NCI-H2227 (cell line): Measurements from ENCODE around the gene STAT5B.
"Not testable (repeated sequence)": the region's sequence is repeated elsewhere in the genome, so short reads cannot be mapped to it uniquely, and the experiment has no call there.

ENCODE experiments used
- DNase-seq: peaks from one replicate; lab custom pipeline; 2025; ENCODE audit not compliant: unreplicated experiment; lab: John Stamatoyannopoulos, UW

Gene STAT5B

DNA sequence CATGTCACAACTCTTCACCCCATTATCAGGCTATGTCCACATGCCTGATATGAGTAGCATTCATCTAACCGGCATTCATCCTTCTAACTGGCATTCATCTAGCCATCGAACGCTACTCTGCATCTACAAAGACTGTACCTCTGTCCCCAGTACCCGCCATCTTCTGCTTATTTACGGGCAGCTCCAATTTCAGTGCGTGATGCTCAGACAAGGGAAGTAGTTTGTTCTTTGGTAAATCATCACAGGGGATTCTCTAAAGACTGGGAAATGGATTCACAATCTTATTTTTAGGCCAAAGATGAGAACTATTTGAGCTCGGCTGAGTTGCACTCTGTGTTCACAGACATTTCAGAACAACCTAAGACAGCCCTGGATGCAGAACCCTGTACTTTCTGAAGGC, 39.4 kb downstream of the STAT5B start:
- DNase-seq: no peak

DNA sequence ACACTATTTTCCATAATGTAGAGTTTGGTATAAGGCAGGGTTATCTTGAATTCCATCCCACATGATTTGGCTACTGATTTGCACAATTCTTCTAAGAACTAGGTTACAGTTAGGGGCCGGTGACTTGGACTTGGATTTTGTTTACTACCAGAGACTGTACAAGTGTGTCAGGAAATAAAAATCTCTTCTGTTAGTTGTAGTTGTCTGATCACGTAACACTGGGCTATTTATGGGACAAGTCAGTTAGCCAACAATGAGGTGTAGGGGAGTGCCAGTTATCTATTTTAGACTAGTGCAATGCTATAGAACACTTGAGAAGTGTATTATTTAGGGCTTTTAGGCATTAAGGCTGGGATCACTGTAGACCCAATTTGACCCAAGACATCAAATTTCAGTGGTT, 42.2 kb downstream of the STAT5B start:
- DNase-seq: no peak

DNA sequence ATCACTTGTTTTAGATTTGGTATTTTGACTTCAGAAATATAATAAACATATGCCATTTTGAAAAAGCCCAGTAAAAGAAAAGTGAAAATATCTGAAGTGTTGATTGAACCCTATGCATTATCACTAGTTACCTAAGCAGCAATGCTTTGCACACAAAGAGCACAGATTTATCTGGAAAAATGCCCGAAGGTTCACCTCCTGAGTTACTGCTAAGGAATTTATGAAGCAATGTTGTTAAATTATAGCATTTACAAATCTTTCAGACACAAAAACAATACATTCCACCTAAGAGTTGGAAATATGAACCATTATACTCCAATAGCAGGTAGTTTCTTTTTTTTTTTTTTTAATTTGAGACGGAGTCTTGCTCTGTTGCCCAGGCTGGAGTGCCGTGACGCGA, 43.0 kb downstream of the STAT5B start:
- no peak for DNase-seq

DNA sequence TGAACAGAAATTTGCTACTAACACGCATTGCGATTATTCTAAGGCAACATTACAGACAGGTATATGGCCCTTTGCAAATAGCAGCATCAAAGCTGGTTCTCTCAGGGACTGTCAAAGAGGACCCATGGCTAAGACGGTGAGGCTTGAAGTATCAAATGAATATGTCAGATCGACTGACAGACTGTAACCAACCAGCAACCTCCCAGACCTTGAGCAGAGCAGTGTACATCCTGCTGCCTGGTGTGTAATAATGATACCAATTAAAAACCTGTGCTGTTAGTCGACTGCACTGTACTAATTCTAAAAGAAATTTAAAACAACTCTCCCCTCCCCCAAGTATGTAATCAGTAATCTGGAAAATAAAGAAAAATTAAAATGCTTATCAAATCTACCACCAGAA, 46.0 kb downstream of the STAT5B start:
- no peak for DNase-seq

DNA sequence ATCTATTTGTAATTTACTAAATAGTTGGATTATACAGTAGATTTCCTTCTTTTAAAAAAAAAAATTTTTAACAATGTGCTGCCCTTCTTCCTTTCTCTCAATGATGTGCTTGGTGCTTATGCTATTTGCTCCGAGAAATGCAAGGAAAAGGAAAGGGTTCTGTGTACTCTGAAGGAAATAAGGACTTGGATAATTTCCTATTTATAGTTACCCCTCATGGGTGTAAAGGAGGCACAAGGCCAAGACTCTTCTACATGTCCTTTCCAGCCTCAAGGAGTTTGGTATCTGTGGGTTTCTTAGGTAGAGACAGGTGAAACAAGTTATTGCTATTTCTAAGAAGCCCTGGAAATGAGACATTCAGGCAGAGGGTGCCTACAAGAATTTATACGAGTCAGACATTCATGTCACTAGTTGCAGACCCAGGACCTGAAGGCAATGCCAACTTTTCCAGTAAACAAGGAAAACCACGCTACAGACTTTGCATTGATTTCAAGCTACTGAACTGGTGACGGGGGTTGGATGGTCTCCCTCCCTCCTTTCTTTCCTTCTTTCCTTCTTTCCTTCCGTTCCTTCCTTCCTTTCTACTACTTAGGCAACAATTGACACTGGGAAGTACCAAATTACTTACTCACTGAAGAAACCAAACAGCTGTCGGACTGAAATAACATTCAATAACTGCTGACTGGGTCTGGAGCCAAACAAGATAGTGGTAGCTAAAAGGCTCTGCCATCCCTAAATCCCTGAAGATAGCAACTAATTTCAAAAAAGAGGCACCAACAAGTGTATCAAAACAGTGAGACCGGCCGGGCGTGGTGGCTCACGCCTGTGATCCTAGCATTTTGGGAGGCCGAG, 48.1 kb downstream of the STAT5B start:
- DNase-seq: no peak

DNA sequence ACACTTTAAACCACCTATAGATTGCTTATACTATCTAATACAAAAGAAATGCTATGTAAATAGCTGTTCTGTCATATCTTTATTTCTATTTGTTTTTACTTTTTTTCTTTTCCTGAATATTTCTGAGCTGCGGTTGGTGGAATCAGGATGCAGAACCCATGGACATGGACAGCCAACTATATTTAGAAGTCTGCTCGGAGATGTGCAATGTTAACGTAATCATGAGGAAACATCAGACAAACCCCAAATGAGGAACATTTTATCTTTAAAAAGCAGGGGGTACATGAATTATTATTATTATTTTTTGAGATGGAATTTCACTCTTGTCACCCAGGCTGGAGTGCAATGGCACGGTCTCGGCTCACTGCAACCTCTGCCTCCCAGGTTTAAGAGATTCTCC, 50.5 kb downstream of the STAT5B start:
- no peak for DNase-seq

DNA sequence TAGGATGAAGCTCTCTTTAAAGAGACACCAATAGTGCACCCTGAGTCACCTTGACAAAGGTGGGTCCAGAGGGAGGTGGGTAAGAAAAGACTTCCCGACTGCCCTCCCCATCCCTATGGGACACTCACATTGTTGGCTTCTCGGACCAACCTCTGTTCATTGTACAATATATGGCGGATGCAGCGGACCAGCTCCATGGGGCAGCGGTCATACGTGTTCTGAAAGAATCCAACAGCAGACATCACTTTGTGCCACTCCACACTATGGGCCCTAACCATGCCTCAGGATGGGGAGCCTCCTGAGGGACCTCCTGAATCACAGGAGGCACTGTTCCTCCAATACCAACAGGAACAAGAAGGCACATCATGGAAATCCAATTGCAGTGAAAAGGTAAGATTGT, 51.5 kb downstream of the STAT5B start:
- DNase-seq: no peak

DNA sequence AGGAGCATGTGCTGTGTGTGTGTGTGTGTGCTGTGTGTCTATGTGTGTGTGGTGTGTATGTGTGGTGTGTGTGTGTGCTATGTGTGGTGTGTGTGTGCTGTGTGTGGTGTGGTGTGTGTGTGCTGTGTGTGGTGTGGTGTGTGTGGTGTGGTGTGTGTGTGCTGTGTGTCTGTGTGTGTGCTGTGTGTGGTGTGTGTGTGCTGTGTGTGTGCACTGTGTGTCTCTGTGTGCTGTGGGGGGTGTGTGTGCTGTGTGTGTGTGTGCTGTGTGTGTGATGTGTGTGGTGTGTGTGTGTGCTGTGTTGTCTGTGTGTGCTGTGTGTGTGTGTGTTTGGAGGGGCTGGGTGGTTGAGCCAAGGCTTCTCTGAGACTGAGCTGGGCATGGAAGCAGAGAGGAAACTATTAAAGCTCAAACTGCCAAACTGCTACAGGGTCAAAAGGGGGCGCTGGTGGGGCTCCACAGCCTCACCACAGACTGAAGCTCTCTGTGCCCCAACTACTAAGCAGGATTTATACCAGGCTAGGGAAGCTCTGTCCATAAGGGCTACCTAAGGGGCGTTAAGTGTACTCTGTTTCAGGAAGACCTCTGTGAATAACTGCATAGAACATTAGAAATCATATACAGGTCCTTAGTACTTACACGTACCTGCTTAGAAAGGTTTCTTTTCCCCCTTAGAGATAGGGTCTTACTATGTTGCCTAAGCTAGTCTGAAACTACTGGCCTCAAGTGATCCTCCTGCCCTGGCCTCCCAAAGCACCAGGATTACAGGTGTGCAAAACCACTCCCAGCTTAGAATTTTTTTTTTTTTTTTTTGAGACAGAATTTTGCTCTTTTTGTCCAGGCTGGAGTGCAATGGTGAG, 54.1 kb downstream of the STAT5B start:
- peak; percentile 22 for DNase-seq

DNA sequence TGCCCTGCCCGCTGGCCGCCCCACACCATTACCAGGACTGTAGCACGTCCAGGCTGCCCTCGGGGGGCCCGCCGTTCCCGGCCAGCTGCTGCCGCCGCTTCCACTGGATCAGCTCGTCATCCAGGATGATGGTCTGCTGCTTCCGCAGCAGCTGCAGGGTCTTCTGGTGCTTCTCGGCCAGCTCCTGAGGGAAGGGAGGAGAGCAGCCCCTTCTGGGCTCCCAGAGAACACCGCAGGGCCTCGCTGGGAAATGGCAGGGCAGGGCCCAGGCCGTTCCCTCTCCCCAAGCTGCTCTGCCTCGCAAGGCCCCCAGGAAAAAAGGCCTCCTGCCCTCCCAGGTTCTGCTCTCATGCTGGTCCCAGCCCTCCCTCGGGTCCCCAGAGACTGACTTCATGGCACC, 56.9 kb downstream of the STAT5B start:
- DNase-seq: not testable (repeated sequence)

DNA sequence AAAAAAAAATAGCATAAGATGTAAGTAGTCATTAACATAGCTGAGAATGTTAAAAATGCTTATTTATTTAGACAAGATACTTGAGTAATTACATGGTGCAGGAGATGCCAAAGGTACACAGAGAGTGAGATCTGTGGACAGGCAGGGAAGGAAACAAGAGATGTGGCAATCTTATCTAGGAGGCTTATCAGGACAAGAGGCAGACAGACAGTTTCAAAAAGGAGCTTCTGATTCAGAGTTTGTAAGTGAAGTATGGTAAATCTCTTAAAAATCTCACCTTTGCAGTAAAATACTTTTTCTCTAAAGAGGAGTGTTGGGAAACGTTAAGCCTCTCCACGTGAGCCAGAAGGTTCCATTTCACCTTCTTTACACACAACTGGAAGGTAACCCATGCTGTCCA, 62.0 kb downstream of the STAT5B start:
- no peak for DNase-seq

DNA sequence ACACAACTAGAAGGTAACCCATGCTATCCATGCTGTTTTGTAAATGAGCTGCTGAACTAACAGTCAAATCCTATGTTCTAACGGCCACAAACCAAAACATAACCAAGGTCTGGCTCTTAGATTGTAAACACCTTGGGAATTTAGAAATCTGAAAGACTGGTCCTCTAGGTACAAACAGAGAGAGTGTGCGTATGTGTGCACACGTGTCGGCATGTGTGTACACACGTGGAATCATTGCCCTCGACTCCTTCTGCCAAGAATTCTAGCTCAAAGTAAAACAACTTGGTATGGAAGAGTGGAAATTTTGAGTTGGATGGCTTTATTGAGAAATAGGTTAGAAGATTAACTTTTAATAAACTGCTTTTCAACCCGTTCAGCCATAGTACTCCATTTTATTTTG, 63.8 kb downstream of the STAT5B start:
- no peak for DNase-seq

DNA sequence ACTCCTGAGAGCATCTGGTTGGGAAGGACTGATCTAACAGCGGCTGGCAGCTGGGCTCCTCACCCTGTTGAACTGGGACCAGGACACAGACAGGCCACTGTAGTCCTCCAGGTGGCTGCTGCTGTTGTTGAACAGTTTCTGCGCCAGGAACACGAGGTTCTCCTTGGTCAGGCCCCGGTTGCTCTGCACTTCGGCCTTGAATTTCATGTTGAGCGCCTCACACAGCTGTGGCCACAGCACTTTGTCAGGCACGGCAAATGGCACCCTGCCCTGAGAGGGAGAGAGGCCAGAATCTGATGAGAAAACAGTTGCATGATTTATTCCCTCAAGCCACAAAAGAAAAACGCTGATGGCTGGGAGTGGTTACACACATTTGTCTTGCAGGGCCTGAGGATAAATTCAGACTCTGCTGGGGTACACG, 64.3 kb downstream of the STAT5B start:
- not testable (repeated sequence) for DNase-seq

DNA sequence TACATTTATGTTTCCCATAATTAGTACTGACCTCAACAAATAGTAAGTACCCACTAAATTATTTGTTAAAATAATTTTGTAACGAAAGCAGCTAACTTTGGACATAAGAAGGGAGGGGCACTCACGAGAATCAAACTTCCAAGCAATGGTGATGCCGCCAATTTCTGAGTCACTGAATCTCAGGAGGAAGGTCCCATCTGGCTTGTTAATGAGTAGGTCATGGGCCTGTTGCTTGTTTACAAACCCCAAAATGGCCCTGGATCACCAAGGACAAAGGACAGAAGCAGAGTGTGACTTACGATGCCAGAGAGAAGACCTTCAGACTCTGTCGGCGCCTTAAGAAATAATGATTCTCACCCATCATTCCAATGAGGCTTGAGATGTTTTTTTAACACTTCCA, 66.1 kb downstream of the STAT5B start:
- DNase-seq: no peak

DNA sequence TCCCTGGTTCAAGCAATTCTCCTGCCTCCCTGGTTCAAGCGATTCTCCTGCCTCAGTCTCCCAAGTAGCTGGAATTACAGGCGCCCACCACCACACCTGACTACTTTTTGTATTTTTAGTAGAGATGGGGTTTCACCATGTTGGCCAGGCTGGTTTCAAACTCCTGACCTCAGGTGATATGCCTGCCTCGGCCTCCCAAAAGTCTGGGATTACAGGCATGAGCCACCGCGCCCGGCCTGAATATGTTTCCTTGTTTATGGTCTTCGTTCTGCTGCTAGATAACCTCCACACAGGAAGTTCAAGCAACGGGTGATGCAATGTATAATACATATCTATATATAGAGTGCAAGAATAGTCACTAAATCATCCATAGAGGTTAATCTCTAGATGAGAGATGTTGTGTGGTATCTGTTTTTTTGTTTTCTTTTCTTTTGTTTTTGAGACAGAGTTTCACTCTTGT, 70.0 kb downstream of the STAT5B start:
- DNase-seq: not testable (repeated sequence)

DNA sequence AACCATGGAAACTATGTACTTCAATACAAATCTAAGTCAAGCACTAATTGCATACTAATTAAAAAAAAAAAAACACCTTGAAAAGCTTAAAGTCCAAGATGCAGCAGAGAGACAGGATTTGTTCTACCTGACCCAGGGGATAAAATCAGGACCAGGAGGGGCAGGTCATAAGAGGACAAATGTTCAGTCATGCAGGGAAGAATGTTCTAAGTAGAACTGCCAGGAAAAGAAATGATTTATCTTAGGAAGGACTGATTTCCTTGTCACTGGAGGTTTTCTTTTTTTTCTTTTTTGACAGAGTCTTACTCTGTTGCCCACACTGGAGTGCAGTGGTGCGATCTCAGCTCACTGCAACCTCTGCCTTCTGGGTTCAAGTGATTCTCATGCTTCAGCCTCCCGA, 72.8 kb downstream of the STAT5B start:
- DNase-seq: no peak

DNA sequence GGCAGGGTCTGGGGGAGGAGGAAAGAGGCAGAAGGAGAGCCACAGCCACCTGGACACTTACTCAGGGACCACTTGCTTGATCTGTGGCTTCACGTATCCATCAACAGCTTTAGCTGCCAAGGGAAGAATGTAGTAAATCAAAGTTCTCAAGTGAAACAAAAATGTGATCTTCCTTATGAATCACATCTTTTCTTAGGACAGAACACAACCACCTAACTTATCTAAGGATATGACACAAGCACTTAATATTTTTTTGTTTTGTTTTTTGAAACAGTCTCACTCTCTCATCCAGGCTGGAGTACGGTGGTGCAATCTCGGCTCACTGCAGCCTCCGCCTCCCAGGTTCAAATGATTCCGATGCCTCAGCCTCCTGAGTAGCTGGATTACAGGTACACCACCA, 73.5 kb downstream of the STAT5B start:
- no peak for DNase-seq

DNA sequence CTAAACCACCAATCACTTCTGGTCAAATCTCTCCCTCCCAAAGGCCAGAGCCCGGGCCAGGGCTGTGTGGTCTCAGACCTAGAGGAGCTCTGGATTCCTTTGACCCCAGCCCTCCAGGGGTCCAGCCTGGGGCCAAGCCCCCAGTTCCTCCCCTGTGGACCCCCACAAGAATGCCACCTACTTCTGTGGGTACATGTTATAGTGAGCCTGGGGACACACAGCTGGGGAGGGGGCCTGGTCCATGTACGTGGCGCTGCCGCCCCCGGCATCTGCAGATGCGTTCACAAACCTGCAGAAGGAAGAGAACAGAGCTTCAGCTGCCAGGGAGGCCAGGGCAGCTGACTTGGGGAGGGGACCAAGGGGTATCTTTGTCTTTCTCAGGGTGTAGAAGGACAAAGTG, 74.0 kb downstream of the STAT5B start:
- no peak for DNase-seq

DNA sequence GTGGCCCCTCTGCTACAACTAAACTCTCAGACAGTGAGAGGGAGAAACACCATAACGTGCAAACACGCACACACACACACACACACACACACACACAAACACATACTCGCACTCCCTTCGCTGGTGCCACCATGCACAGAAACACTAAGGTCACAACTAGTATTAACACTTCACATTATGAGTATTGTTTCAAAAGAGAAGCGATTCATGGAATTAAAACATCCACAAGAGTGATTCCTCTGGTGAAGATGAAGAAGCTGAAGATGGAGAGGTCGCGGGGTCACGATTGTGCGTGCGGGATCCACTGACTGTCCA, 74.8 kb downstream of the STAT5B start:
- no peak for DNase-seq

DNA sequence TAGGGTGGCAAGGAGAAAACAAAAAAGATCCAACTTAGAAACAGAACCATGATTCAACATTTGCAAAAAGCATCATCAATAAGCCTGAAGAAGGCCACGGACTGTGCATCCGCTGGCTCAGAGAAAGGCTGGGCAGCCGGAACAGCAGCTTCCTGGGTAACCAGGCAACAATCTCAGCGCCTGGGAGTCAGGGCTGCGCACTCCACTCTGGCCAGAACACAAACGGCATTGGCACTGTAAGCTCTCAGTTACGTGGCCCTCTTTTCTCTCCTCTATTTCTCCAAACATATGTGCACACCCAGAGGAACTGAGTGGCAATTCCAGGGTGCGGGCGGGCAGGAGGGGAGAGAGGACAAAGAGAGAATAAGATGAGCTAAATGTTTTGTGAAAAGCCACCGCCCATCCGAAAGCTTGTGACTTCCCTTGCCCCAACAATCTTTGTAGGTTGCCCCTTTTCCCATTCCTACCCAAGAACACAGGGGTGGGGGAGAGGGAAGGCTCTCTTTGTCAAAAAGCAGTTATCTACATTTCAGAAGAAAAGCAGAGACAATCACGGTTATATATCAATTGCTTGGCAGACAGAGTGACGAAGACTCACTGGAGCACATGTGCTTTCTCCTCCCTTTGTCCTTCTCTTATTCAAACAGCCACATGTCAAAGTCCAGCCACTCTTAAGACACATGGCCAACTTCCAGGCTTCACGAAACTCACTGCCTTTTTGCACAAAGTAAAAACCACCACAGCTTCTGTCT, 75.3 kb downstream of the STAT5B start:
- peak; percentile 33 for DNase-seq

DNA sequence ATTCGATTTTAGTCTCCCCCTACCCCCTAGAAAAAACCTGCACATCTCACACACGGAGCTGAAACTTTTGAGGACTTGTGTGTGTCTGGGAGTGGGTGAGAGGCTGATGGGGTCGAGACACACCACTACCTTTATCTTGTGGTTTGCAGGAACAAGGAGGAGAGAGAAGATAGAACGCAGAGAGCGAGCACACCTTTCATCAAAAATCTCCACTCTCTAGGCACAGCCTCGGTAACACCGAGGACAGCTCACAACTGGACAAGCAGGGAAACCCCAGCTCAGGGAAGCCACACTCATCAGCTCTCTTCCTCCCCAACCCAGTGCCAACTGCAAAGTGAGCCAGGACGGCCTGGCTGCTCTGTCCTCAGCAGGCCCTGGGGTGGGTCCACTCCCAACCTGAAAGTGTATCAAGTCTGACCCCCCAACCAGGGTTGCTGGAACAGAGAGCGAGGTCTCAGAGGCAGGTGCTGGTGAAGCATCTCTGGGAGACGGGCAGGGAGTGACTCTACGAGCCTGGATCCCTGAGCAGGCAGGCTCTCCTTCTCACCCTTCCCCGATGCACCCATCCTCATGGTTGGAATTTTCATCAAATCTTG, 76.7 kb downstream of the STAT5B start:
- no peak for DNase-seq

DNA sequence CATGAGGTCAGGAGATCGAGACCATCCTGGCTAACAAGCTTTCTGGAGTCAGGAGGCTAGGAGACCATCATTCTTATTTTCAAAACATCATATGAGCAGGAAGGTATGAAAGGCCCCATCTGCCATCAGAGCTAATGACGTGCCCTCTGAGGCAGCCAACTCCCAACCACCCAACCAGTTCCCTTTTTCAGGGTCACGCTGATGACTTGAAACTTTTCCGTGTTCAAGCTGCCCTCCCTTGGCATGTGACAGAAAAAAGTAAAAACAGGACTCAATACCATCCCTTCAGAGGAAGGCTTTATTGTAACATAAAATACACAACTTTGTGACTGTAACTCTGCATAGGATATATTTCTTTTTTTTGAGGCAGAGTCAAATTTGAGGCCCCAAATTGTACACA, 77.3 kb downstream of the STAT5B start:
- no peak for DNase-seq
